GM18873 (cell line): Measurements from ENCODE around the gene WNT5A.
"Not testable (repeated sequence)": the region's sequence is repeated elsewhere in the genome, so short reads cannot be mapped to it uniquely, and the experiment has no call there.

Source experiments
- ATAC-seq: cut with Tn5 transposase; IDR thresholded peaks from one replicate; pipeline ENCODE4 v1.9.1; 2021; ENCODE audit warnings: mild to moderate bottlenecking, moderate library complexity, moderate number of reproducible peaks; ENCODE audit not compliant: unreplicated experiment, low FRiP score

WNT5A gene

GRCh38 chr3:55508335-55508734 lies 21.2 kb upstream of the WNT5A start:
- no peak for ATAC-seq

GRCh38 chr3:55507808-55508207 lies 20.7 kb upstream of the WNT5A start:
- ATAC-seq, result no peak

- no peak for ATAC-seq
These were observed 18.7 kb upstream of the WNT5A start for GRCh38 chr3:55505776-55506175.

- ATAC-seq, result not testable (repeated sequence)
These were observed 18.0 kb upstream of the WNT5A start for GRCh38 chr3:55505102-55505501.

- no peak for ATAC-seq
These were observed 14.8 kb upstream of the WNT5A start for GRCh38 chr3:55501905-55502304.

GRCh38 chr3:55500555-55501330 lies 13.6 kb upstream of the WNT5A start:
- no peak for ATAC-seq

GRCh38 chr3:55498520-55498919 lies 11.4 kb upstream of the WNT5A start:
- no peak for ATAC-seq

- ATAC-seq, result no peak
These were observed 10.1 kb upstream of the WNT5A start for GRCh38 chr3:55497250-55497649.

GRCh38 chr3:55494976-55495375 lies 7.9 kb upstream of the WNT5A start:
- no peak for ATAC-seq

- ATAC-seq, result no peak
These were observed 5.9 kb upstream of the WNT5A start for GRCh38 chr3:55492976-55493375.

- ATAC-seq, result no peak
These were observed 4.2 kb upstream of the WNT5A start for GRCh38 chr3:55491296-55491816.

GRCh38 chr3:55490276-55490913 lies 3.3 kb upstream of the WNT5A start:
- no peak for ATAC-seq

GRCh38 chr3:55489798-55490132 lies 2.7 kb upstream of the WNT5A start:
- no peak for ATAC-seq

- ATAC-seq, result no peak
These were observed 1.4 kb upstream of the WNT5A start for GRCh38 chr3:55488398-55489055.

GRCh38 chr3:55487381-55488241 lies 505 bp upstream of the WNT5A start:
- ATAC-seq, result no peak

- no peak for ATAC-seq
These were observed 827 bp downstream of the WNT5A start for GRCh38 chr3:55486101-55486856.

- no peak for ATAC-seq
These were observed 2.0 kb downstream of the WNT5A start for GRCh38 chr3:55484801-55485791.

- ATAC-seq, result no peak
These were observed 2.9 kb downstream of the WNT5A start for GRCh38 chr3:55484191-55484689.
